ENCODE data around the gene NXNL2. TPM values are rescaled to one million over a fixed set of nuclear protein-coding genes. Genes with fewer than 3 reads are reported as not detected.
A peak's percentile ranks its signal among the peaks of the same experiment; 100 is the strongest.

Gene NXNL2
- total RNA-seq, 1 experiment from 2014 or later = 1.4 TPM

DNA sequence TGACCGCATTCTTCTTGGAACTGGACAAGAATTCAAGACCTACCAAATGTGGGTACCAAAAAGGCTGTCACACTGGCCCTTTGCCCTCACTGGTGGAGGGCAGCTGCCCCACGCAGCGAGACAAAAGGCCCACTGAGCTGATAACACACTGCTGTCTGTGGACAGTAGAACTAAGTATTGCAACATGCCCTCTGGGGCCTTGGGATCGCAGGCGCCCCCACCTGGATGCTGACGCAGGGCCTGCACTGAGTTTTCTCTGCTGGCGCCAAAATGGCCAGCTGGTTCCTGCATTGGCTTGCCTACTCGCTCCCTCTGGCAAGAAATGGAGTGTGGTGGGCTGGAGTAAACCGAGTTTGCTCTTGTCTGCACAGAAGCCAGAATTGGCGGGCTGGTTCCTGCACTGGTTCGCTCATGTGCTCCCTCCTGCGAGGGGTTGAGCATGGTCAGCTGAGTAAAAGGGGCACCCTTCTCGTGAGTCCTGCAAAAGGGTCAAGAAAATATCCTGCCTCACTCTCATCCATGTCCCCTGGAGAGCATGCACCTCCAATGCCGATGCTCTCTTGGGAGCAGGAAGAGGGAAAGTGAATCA is 55.7 kb downstream of the NXNL2 start:
- POLR2A ChIA-PET = no interaction called here
- DNase-seq (ENCODE audit: low read depth, low spot score) = no peak
- ATAC-seq = no peak

DNA sequence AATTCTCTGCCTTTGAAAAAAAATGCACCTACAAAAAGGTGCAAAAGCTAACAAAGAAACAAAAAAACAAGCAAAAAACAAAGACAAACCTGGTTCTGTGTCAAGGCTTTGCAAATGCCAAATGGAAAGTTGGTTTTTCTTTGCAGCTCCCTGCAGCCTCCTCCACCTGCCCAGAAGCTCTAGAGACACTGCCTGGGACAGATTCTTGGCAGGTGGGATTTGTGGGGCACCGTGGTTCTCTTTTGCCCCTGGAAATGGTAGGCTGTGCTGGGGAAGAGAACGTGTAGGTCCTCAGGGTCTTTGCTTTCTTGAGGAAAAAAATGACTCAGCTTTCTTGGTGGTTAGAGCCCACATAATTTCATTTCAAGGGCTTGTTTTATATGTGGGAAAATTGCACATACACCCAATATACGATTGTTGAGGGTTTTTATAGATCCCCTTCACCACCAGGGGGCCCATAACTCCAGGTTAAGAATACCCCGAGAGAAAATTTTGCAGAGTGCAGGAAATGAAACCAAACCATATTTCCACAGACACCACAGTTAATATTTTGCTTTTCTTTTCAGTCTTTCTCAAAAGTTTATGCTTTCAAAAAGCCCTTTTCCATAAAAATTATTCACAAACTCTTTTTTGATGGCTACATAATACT is 58.7 kb downstream of the NXNL2 start:
- TF ChIP-seq, protein P1, sequence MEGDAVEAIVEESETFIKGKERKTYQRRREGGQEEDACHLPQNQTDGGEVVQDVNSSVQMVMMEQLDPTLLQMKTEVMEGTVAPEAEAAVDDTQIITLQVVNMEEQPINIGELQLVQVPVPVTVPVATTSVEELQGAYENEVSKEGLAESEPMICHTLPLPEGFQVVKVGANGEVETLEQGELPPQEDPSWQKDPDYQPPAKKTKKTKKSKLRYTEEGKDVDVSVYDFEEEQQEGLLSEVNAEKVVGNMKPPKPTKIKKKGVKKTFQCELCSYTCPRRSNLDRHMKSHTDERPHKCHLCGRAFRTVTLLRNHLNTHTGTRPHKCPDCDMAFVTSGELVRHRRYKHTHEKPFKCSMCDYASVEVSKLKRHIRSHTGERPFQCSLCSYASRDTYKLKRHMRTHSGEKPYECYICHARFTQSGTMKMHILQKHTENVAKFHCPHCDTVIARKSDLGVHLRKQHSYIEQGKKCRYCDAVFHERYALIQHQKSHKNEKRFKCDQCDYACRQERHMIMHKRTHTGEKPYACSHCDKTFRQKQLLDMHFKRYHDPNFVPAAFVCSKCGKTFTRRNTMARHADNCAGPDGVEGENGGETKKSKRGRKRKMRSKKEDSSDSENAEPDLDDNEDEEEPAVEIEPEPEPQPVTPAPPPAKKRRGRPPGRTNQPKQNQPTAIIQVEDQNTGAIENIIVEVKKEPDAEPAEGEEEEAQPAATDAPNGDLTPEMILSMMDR (IDR thresholded peaks at IDR 0.05) = peak; percentile 61; the same call in 1 of the 2 replicates
- TF ChIP-seq SIN3A (IDR thresholded peaks at IDR 0.05; ENCODE audit: borderline replicate concordance, insufficient read depth, low read depth, low read length) = no peak
- in situ Hi-C loops (cut with HindIII; ENCODE audit: low pct_unique_long_range_greater_than_20kb, low sequenced_read_pairs) = no loop called here
- CTCF ChIA-PET = no interaction called here
- intact Hi-C loops (cut with micrococcal nuclease; ENCODE audit: unreplicated experiment) = loop anchor here (2.0 to 10.0 kb wide), 2 partner anchors 141 to 407 kb away; no protein-coding TSS in a partner anchor
- DNase-seq (ENCODE audit: low read depth, low spot score) (peak; percentile 2), ATAC-seq (no peak)
- BruUV-seq (replicated peaks) = no TSS peak
- POLR2A ChIA-PET = no interaction called here
- Histone ChIP-seq H3K4me1 (ENCODE audit: control insufficient read depth, insufficient read depth, low read length) (no peaks in the 10 kb centered on the region), H3K4me3 (ENCODE audit: low read depth in 2 of 2, low read length in 2 of 2) (no peak overlapping the region), H3K27me3 (ENCODE audit: control insufficient read depth, insufficient read depth, low read length) (no peaks in the 10 kb centered on the region), H3K9me3 (ENCODE audit: control insufficient read depth, insufficient read depth, low read depth, low read length) (no peaks in the 10 kb centered on the region), H3K36me3 (ENCODE audit: control insufficient read depth, insufficient read depth, low read length) (no peaks in the 10 kb centered on the region), H3K27ac (ENCODE audit: low read length) (no peak overlapping the region)

More for the DNA sequence above, 55.7 kb downstream of the NXNL2 start:
- intact Hi-C loops (cut with micrococcal nuclease; ENCODE audit: unreplicated experiment) (loop anchor here (10.0 kb wide), 1 partner anchor 144 kb away; no protein-coding TSS in a partner anchor), in situ Hi-C loops (cut with HindIII; ENCODE audit: low pct_unique_long_range_greater_than_20kb, low sequenced_read_pairs) (no loop called here)
- CTCF ChIA-PET = interaction anchor here (0.6 kb wide), 1 partner anchor 57 kb away, joined by 3 read pairs; no protein-coding TSS in a partner anchor
- no peak for TF ChIP-seq SIN3A (IDR thresholded peaks at IDR 0.05; ENCODE audit: borderline replicate concordance, insufficient read depth, low read depth, low read length)
- TF ChIP-seq, protein P1 (IDR thresholded peaks at IDR 0.05) = peak; percentile 30; the same call in 1 of the 2 replicates
- Histone ChIP-seq H3K4me1 (ENCODE audit: control insufficient read depth, insufficient read depth, low read length) (no peaks in the 10 kb centered on the region), H3K9me3 (ENCODE audit: control insufficient read depth, insufficient read depth, low read depth, low read length) (no peaks in the 10 kb centered on the region), H3K27me3 (ENCODE audit: control insufficient read depth, insufficient read depth, low read length) (no peaks in the 10 kb centered on the region), H3K4me3 (ENCODE audit: low read depth in 2 of 2, low read length in 2 of 2) (no peak overlapping the region), H3K36me3 (ENCODE audit: control insufficient read depth, insufficient read depth, low read length) (no peaks in the 10 kb centered on the region), H3K27ac (ENCODE audit: low read length) (no peak overlapping the region)
- no TSS peak for BruUV-seq (replicated peaks)

Other genes with a start within 250 kb of the NXNL2 start
- gene SPIN1, start 146.7 kb upstream of the NXNL2 start, total RNA-seq (2021; ENCODE audit: unreplicated experiment) = 76.9 TPM